ENCODE measurements around the gene ZNF813.
"Not testable (repeated sequence)": the region's sequence is repeated elsewhere in the genome, so short reads cannot be mapped to it uniquely, and the experiment has no call there.

DNA sequence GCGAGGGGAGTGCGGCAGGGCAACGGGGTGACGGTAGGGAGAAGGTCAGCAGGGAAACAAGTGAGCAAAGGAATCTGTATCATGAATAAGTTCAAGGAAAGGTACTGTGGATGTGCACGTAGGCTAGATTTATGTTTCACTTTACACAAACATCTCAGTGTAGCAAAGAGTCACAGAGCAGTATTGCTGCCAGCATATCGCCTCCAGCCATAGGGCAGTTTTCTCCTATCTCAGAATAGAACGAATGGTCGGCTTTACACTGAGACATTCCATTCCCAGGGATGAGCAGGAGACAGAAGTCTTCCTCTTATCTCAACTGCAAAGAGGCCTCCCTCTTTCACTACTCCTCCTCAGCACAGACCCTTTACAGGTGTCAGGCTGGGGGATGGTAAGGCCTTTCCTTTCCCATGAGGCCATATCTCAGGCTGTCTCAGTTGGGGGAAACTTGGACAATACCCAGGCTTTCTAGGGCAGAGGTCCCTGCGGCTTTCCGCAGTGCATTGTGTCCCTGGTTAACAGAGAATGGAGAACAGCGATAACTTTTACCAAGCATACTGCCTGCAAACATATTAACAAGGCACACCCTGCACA, 7.3 kb upstream of the ZNF813 start:
- TF ChIP-seq, protein P1, sequence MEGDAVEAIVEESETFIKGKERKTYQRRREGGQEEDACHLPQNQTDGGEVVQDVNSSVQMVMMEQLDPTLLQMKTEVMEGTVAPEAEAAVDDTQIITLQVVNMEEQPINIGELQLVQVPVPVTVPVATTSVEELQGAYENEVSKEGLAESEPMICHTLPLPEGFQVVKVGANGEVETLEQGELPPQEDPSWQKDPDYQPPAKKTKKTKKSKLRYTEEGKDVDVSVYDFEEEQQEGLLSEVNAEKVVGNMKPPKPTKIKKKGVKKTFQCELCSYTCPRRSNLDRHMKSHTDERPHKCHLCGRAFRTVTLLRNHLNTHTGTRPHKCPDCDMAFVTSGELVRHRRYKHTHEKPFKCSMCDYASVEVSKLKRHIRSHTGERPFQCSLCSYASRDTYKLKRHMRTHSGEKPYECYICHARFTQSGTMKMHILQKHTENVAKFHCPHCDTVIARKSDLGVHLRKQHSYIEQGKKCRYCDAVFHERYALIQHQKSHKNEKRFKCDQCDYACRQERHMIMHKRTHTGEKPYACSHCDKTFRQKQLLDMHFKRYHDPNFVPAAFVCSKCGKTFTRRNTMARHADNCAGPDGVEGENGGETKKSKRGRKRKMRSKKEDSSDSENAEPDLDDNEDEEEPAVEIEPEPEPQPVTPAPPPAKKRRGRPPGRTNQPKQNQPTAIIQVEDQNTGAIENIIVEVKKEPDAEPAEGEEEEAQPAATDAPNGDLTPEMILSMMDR (IDR thresholded peaks at IDR 0.05), result not testable (repeated sequence)
- not testable (repeated sequence) for TF ChIP-seq POLR2AphosphoS5 (IDR thresholded peaks at IDR 0.05)
